D721Med (cell line): ENCODE data around the gene SMARCAL1.
A peak's percentile ranks its signal among the peaks of the same experiment; 100 is the strongest.

Experiments used
- DNase-seq: peaks from one replicate; pipeline ENCODE4 v3.0.0; 2011; ENCODE audit warnings: low spot score; ENCODE audit not compliant: insufficient read length
- FAIRE-seq: peaks from 2 replicates; lab custom pipeline; 2011; peaks lifted over from hg19 to GRCh38; lab: Jason Lieb, UNC
- TF ChIP-seq, protein P1 (sequence below): IDR thresholded peaks from 2 replicates; pipeline ENCODE4 v1.5.1; 2012; ENCODE audit warnings: mild to moderate bottlenecking, control low read depth; ENCODE audit not compliant: insufficient read depth; ENCODE audit errors: missing control alignments

The SMARCAL1 gene

GRCh38 chr2:216412022-216412999 lies at the start of gene SMARCAL1:
Gene SMARCAL1 (plus strand): TSS chr2:216412484. CDS start chr2:216414705, 2,221 bp downstream.
- FAIRE-seq (peak; percentile 56), DNase-seq (peak; percentile 90)
- TF ChIP-seq, protein P1, sequence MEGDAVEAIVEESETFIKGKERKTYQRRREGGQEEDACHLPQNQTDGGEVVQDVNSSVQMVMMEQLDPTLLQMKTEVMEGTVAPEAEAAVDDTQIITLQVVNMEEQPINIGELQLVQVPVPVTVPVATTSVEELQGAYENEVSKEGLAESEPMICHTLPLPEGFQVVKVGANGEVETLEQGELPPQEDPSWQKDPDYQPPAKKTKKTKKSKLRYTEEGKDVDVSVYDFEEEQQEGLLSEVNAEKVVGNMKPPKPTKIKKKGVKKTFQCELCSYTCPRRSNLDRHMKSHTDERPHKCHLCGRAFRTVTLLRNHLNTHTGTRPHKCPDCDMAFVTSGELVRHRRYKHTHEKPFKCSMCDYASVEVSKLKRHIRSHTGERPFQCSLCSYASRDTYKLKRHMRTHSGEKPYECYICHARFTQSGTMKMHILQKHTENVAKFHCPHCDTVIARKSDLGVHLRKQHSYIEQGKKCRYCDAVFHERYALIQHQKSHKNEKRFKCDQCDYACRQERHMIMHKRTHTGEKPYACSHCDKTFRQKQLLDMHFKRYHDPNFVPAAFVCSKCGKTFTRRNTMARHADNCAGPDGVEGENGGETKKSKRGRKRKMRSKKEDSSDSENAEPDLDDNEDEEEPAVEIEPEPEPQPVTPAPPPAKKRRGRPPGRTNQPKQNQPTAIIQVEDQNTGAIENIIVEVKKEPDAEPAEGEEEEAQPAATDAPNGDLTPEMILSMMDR, result no peak

DNA sequence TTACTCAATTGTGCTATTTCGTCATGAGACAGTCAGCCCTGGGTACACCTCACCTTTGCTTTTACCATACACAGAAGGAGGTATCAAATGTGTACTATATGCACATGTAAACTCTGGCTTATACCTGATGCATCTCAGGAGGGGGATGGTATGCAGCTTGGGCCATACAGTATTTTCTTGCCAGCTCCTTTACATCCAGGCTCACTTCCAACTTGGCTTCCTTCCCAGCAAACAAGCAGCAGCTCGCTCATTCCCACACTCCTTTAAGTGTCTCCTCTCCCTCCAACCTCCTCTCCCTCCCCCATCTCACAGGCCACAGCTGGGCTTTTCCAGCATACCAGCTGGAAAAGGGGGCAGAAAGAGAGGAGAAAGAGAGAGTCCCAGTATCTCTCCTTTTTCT lies 49.6 kb upstream of the SMARCAL1 start:
- FAIRE-seq (no peak), DNase-seq (no peak)
- TF ChIP-seq, protein P1, result no peak

DNA sequence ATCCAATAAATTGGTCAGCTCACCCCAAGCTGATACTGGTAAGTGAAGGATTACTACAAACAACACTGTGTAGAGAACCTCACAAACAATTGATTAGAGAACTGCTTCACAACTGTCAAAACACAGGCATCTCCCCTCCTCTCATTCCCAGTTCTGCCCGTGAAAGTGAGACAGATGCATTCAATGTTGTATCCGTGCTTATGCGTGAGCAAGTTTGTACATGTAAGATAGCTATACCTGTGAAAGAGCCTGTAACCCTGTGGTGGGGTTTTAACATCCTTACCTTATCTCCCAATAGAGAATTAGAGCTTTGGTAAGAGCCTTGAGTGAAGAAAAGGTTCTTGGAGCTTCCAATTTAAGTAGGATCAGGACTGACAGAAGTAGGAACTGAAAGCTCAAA lies 49.1 kb upstream of the SMARCAL1 start:
- no peak for DNase-seq

DNA sequence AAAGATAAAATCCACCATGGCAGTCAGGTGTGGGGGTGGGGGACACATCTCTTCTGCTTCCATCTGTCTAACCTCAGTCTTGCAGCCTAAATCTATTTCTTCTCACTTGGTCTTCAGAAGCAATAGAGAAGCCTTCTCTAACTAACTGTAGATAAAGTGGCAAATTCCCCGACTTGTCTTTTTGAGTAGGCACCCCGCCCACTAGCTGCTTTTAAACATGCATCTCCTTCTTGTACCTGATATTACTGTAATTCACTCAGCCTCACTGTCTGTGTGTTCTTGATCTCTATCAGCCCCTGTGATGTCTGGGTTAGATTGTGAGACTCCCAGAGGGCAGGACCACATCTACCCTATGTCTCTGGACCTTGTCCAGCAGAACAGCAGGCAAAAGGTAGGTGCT lies 46.8 kb upstream of the SMARCAL1 start:
- FAIRE-seq (no peak), DNase-seq (no peak)
- TF ChIP-seq, protein P1, result no peak

More for the DNA sequence above, 49.1 kb upstream of the SMARCAL1 start:
- FAIRE-seq, result no peak
- TF ChIP-seq, protein P1, result no peak

GRCh38 chr2:216366777-216367471 lies 45.4 kb upstream of the SMARCAL1 start:
- no peak for FAIRE-seq
- DNase-seq, result no peak
- TF ChIP-seq, protein P1, result no peak

DNA sequence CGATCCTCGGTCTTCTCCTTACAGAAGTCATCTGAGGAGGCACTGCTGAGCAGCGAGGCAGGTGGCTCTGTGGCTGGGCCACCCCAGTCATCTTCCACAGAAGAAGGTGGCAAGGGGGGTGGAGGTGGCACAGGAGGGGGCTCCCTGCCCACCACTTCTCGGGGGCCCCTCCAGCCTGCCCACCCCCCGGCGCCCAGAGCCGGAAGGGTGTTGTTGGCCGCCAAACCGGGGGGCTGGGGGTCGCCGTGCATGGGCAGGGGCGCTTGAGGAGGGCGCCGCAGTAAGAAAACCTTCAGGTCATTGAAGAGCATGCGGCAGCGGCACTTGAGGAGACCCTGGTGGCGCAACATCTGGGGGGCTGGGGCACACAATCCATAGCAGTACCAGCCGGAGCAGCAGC lies 42.5 kb upstream of the SMARCAL1 start:
- DNase-seq (no peak), FAIRE-seq (no peak)
- TF ChIP-seq, protein P1, result no peak
